ENCODE measurements around the gene HABP2.

DNA sequence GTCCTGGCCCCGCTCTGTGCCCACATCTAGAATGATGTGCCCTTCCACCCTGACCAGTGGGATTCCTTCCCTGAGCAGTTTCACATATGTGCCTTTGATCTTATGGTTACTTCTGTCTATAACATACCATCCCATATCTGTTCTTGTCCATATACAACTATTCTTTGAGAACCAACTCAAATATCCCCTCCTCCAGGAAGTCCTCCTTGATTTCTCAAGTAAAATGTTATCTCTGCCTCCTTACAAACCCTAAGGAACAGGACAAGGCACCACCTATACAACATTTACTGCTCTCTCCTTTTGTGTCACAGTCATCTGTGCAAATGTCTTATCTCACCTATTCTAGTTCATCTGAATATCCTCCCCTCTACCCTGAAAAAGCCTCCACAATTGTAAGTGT lies 28.2 kb downstream of the HABP2 start:
- TF ChIP-seq POLR2A (IDR thresholded peaks at IDR 0.05; ENCODE audit: extremely low read depth, insufficient read length), result no peak
- TF ChIP-seq, protein P1, sequence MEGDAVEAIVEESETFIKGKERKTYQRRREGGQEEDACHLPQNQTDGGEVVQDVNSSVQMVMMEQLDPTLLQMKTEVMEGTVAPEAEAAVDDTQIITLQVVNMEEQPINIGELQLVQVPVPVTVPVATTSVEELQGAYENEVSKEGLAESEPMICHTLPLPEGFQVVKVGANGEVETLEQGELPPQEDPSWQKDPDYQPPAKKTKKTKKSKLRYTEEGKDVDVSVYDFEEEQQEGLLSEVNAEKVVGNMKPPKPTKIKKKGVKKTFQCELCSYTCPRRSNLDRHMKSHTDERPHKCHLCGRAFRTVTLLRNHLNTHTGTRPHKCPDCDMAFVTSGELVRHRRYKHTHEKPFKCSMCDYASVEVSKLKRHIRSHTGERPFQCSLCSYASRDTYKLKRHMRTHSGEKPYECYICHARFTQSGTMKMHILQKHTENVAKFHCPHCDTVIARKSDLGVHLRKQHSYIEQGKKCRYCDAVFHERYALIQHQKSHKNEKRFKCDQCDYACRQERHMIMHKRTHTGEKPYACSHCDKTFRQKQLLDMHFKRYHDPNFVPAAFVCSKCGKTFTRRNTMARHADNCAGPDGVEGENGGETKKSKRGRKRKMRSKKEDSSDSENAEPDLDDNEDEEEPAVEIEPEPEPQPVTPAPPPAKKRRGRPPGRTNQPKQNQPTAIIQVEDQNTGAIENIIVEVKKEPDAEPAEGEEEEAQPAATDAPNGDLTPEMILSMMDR (IDR thresholded peaks at IDR 0.05; ENCODE audit: low read depth, low read length), result no peak
